ENCODE results near the gene AP1S2.
A peak's percentile ranks its signal among the peaks of the same experiment; 100 is the strongest.

GRCh38 chrX:15882704-15883539, 28.3 kb upstream of the AP1S2 start:
- no peak for TF ChIP-seq RFX5 (IDR thresholded peaks at IDR 0.05; ENCODE audit: low read depth, low read length)
- TF ChIP-seq BHLHE40 (IDR thresholded peaks at IDR 0.05; ENCODE audit: borderline replicate concordance in 1 of 2, low read depth in 2 of 2, low read length in 1 of 2) = peak in 1 of 2 experiments; percentile 64; a peak in 2 of 4 replicates
- TF ChIP-seq CTCF (IDR thresholded peaks at IDR 0.05 in 2 of 3, conservative IDR thresholded peaks at IDR 0.05 in 1 of 3; ENCODE audit: control insufficient read depth in 2 of 3, extremely low read depth in 1 of 3, insufficient read depth in 1 of 3, low read depth in 3 of 3, low read length in 3 of 3) = no peak
- TF ChIP-seq RAD21 (IDR thresholded peaks at IDR 0.05; ENCODE audit: insufficient read depth, low read depth, low read length) = no peak
- no peak for TF ChIP-seq POLR2AphosphoS5 (IDR thresholded peaks at IDR 0.05; ENCODE audit: low read length)
- no peak for TF ChIP-seq TAF1 (IDR thresholded peaks at IDR 0.05; ENCODE audit: borderline replicate concordance, low read depth, low read length)
- no peak for TF ChIP-seq ZNF24 (IDR thresholded peaks at IDR 0.05)
- TF ChIP-seq MTA2 (IDR thresholded peaks at IDR 0.05; ENCODE audit: low read depth) = peak; percentile 49; the same call in 1 of the 2 replicates
- TF ChIP-seq, protein P1, sequence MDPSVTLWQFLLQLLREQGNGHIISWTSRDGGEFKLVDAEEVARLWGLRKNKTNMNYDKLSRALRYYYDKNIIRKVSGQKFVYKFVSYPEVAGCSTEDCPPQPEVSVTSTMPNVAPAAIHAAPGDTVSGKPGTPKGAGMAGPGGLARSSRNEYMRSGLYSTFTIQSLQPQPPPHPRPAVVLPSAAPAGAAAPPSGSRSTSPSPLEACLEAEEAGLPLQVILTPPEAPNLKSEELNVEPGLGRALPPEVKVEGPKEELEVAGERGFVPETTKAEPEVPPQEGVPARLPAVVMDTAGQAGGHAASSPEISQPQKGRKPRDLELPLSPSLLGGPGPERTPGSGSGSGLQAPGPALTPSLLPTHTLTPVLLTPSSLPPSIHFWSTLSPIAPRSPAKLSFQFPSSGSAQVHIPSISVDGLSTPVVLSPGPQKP (IDR thresholded peaks at IDR 0.05; ENCODE audit: low read depth, low read length) = no peak

All from GM12878 (cell line).